ENCODE measurements around the gene MEIOSIN. TPM values are rescaled to one million over a fixed set of nuclear protein-coding genes. Genes with fewer than 3 reads are reported as not detected.

MEIOSIN gene
- total RNA-seq, 1 experiment from 2014 or later = not detected

GRCh38 chr19:45772912-45773311, 39.7 kb downstream of the MEIOSIN start:
- peak overlapping the region; percentile 16 for H3K27ac ChIP-seq (ENCODE audit: low read depth, low read length, poor library complexity, severe bottlenecking)
- POLR2A ChIA-PET (ENCODE audit: low non-redundant PET) = no interaction called here
- no peaks in the 10 kb centered on the region for H3K27me3 ChIP-seq (replicated peaks; ENCODE audit: insufficient read depth, low read depth, low read length, poor library complexity)
- no TSS peak for BruUV-seq (replicated peaks)
- no peaks in the 10 kb centered on the region for H3K9me3 ChIP-seq (ENCODE audit: low read depth, low read length, poor library complexity, severe bottlenecking)
- peaks cover 4% of the 10 kb centered on the region for H3K4me1 ChIP-seq (ENCODE audit: insufficient read depth, low read length, poor library complexity, severe bottlenecking)
- DNase-seq (ENCODE audit: low spot score) = no peak
- peaks cover 13% of the 10 kb centered on the region for H3K36me3 ChIP-seq (ENCODE audit: insufficient read depth, low read length, poor library complexity, severe bottlenecking)
- H3K4me3 ChIP-seq (ENCODE audit: low read depth, low read length, poor library complexity, severe bottlenecking) = no peak overlapping the region
- CTCF ChIA-PET = no interaction called here
- intact Hi-C loops (cut with micrococcal nuclease; ENCODE audit: unreplicated experiment) = loop anchor here (10.0 kb wide), 1 partner anchor 78 kb away; the partner anchor contains the start of genes QPCTL and SNRPD2
- TF ChIP-seq EZH2 (IDR thresholded peaks at IDR 0.05; ENCODE audit: borderline replicate concordance, low read depth, low read length, poor library complexity, severe bottlenecking) = no peak
- no peak for TF ChIP-seq CTCF (conservative IDR thresholded peaks at IDR 0.05; ENCODE audit: low read depth, low read length)

GRCh38 chr19:45773384-45773783, 40.1 kb downstream of the MEIOSIN start:
- peaks cover 4% of the 10 kb centered on the region for H3K4me1 ChIP-seq (ENCODE audit: insufficient read depth, low read length, poor library complexity, severe bottlenecking)
- BruUV-seq (replicated peaks) = no TSS peak
- peaks cover 18% of the 10 kb centered on the region for H3K36me3 ChIP-seq (ENCODE audit: insufficient read depth, low read length, poor library complexity, severe bottlenecking)
- H3K27ac ChIP-seq (ENCODE audit: low read depth, low read length, poor library complexity, severe bottlenecking) = no peak overlapping the region
- CTCF ChIA-PET = no interaction called here
- POLR2A ChIA-PET (ENCODE audit: low non-redundant PET) = no interaction called here
- DNase-seq (ENCODE audit: low spot score) = no peak
- no peaks in the 10 kb centered on the region for H3K27me3 ChIP-seq (replicated peaks; ENCODE audit: insufficient read depth, low read depth, low read length, poor library complexity)
- intact Hi-C loops (cut with micrococcal nuclease; ENCODE audit: unreplicated experiment) = loop anchor here (10.0 kb wide), 1 partner anchor 79 kb away; the partner anchor contains the start of genes QPCTL and SNRPD2
- no peak overlapping the region for H3K4me3 ChIP-seq (ENCODE audit: low read depth, low read length, poor library complexity, severe bottlenecking)
- H3K9me3 ChIP-seq (ENCODE audit: low read depth, low read length, poor library complexity, severe bottlenecking) = no peaks in the 10 kb centered on the region
- no peak for TF ChIP-seq EZH2 (IDR thresholded peaks at IDR 0.05; ENCODE audit: borderline replicate concordance, low read depth, low read length, poor library complexity, severe bottlenecking)
- no peak for TF ChIP-seq CTCF (conservative IDR thresholded peaks at IDR 0.05; ENCODE audit: low read depth, low read length)

GRCh38 chr19:45774765-45775164, 41.5 kb downstream of the MEIOSIN start:
- intact Hi-C loops (cut with micrococcal nuclease; ENCODE audit: unreplicated experiment) = loop anchor here (10.0 kb wide), 1 partner anchor 80 kb away; the partner anchor contains the start of genes QPCTL and SNRPD2
- no peak for DNase-seq (ENCODE audit: low spot score)
- H3K36me3 ChIP-seq (ENCODE audit: insufficient read depth, low read length, poor library complexity, severe bottlenecking) = peaks cover 25% of the 10 kb centered on the region
- H3K4me3 ChIP-seq (ENCODE audit: low read depth, low read length, poor library complexity, severe bottlenecking) = no peak overlapping the region
- no peak overlapping the region for H3K27ac ChIP-seq (ENCODE audit: low read depth, low read length, poor library complexity, severe bottlenecking)
- POLR2A ChIA-PET (ENCODE audit: low non-redundant PET) = no interaction called here
- peaks cover 4% of the 10 kb centered on the region for H3K4me1 ChIP-seq (ENCODE audit: insufficient read depth, low read length, poor library complexity, severe bottlenecking)
- no peaks in the 10 kb centered on the region for H3K27me3 ChIP-seq (replicated peaks; ENCODE audit: insufficient read depth, low read depth, low read length, poor library complexity)
- BruUV-seq (replicated peaks) = no TSS peak
- no peaks in the 10 kb centered on the region for H3K9me3 ChIP-seq (ENCODE audit: low read depth, low read length, poor library complexity, severe bottlenecking)
- TF ChIP-seq CTCF (conservative IDR thresholded peaks at IDR 0.05; ENCODE audit: low read depth, low read length) (no peak), EZH2 (IDR thresholded peaks at IDR 0.05; ENCODE audit: borderline replicate concordance, low read depth, low read length, poor library complexity, severe bottlenecking) (no peak)
- CTCF ChIA-PET = no interaction called here

Data from A673 (cell line).